Upper lobe of right lung (tissue), 1 donor: Measurements from ENCODE around the gene PPM1E. TPM values are rescaled to one million over a fixed set of nuclear protein-coding genes. Genes with fewer than 3 reads are reported as not detected.
A peak's percentile ranks its signal among the peaks of the same experiment; 100 is the strongest.

Experiments used
- ATAC-seq: fragments of 200-7000 bp; cut with Tn5 transposase; one replicate; pipeline ENCODE4 v1.9.1; 2020; ENCODE audit warnings: mild to moderate bottlenecking, moderate library complexity
- DNase-seq: peaks from one replicate; pipeline ENCODE4 v3.0.0-alpha.2; 2020
- H3K27ac ChIP-seq: fragments of 200-600 bp; one replicate; pipeline ENCODE4 v1.8.0; 2022
- H3K27me3 ChIP-seq: fragments of 200-600 bp; one replicate; pipeline ENCODE4 v1.8.0; 2022; ENCODE audit warnings: mild to moderate bottlenecking
- H3K36me3 ChIP-seq: fragments of 200-600 bp; one replicate; pipeline ENCODE4 v1.8.0; 2022
- H3K4me1 ChIP-seq: fragments of 200-600 bp; one replicate; pipeline ENCODE4 v1.8.0; 2022
- H3K4me3 ChIP-seq: fragments of 200-600 bp; one replicate; pipeline ENCODE4 v1.8.0; 2022; ENCODE audit warnings: mild to moderate bottlenecking
- H3K9me3 ChIP-seq: fragments of 200-600 bp; one replicate; pipeline ENCODE4 v1.8.0; 2022
- CTCF ChIP-seq: fragments of 200-600 bp; IDR thresholded peaks from one replicate; pipeline ENCODE4 v1.8.0; 2022; ENCODE audit warnings: antibody characterized with exemption
- intact Hi-C: fragments of 100-400 bp; cut with DNase I; formaldehyde crosslinking; loops from one replicate; pipeline ENCODE4 v1.11.0; 2022
- total RNA-seq: library from RNA; stranded (reverse); fragmentation: NEBNext Ultra II Directional; extraction: Animal tissue kit (Norgen Biotek cat#: 25700); gene quantifications from one replicate; pipeline ENCODE4 v1.2.1, GENCODE V29; 2021
- donor health status: DM: no; HTN: yes; CAD: no; lungs with severe emphysema.

Gene PPM1E
- total RNA-seq, 1 donor from 2014 or later: not detected

GRCh38 chr17:58969156-58969555 is 213.5 kb downstream of the PPM1E start:
- no peak for TF ChIP-seq CTCF
- Histone ChIP-seq H3K4me3 (no peak overlapping the region), H3K9me3 (no peaks in the 10 kb centered on the region), H3K27me3 (no peaks in the 10 kb centered on the region), H3K27ac (no peak overlapping the region), H3K36me3 (no peaks in the 10 kb centered on the region), H3K4me1 (peaks cover 4% of the 10 kb centered on the region)
- intact Hi-C loops: no loop called here
- DNase-seq: no peak
- peak; percentile 77 for ATAC-seq

- intact Hi-C loops: no loop called here
- no peak overlapping the region for H3K4me3 ChIP-seq
- H3K4me1 ChIP-seq: peaks cover 4% of the 10 kb centered on the region
- no peaks in the 10 kb centered on the region for H3K9me3 ChIP-seq
- DNase-seq: no peak
- no peak overlapping the region for H3K27ac ChIP-seq
- H3K27me3 ChIP-seq: no peaks in the 10 kb centered on the region
- no peaks in the 10 kb centered on the region for H3K36me3 ChIP-seq
- no peak for TF ChIP-seq CTCF
- no peak for ATAC-seq
Observed at GRCh38 chr17:58969612-58970011, 214.0 kb downstream of the PPM1E start.

- no peaks in the 10 kb centered on the region for H3K27me3 ChIP-seq
- TF ChIP-seq CTCF: no peak
- H3K4me1 ChIP-seq: peaks cover 4% of the 10 kb centered on the region
- H3K9me3 ChIP-seq: no peaks in the 10 kb centered on the region
- H3K27ac ChIP-seq: no peak overlapping the region
- H3K4me3 ChIP-seq: no peak overlapping the region
- DNase-seq (no peak), ATAC-seq (no peak)
- no peaks in the 10 kb centered on the region for H3K36me3 ChIP-seq
- intact Hi-C loops: no loop called here
Observed at GRCh38 chr17:58970609-58971450, 215.2 kb downstream of the PPM1E start.

- no peak for DNase-seq
- Histone ChIP-seq H3K36me3 (no peaks in the 10 kb centered on the region), H3K27ac (no peak overlapping the region), H3K9me3 (no peaks in the 10 kb centered on the region), H3K27me3 (no peaks in the 10 kb centered on the region), H3K4me1 (peaks cover under 1% of the 10 kb centered on the region), H3K4me3 (no peak overlapping the region)
- ATAC-seq: no peak
- intact Hi-C loops: no loop called here
- no peak for TF ChIP-seq CTCF
Observed at GRCh38 chr17:58974354-58974753, 218.7 kb downstream of the PPM1E start.

- no peak for TF ChIP-seq CTCF
- ATAC-seq: no peak
- no peaks in the 10 kb centered on the region for H3K4me1 ChIP-seq
Observed at GRCh38 chr17:58976541-58976940, 220.9 kb downstream of the PPM1E start.

More at GRCh38 chr17:58976541-58976940, 220.9 kb downstream of the PPM1E start:
- Histone ChIP-seq H3K27me3 (no peaks in the 10 kb centered on the region), H3K27ac (no peak overlapping the region), H3K9me3 (no peaks in the 10 kb centered on the region), H3K36me3 (no peaks in the 10 kb centered on the region), H3K4me3 (no peak overlapping the region)
- DNase-seq: no peak
- intact Hi-C loops: no loop called here
